ENCODE measurements around the gene CALN1. TPM values are rescaled to one million over a fixed set of nuclear protein-coding genes. Genes with fewer than 3 reads are reported as not detected.
"Not testable (repeated sequence)": the region's sequence is repeated elsewhere in the genome, so short reads cannot be mapped to it uniquely, and the experiment has no call there.

CALN1 gene
- total RNA-seq, 2 experiments from 2014 or later: not detected

- H3K36me3 Mint-ChIP-seq (ENCODE audit: low read depth): no peaks in the 10 kb centered on the region
- no peak overlapping the region for H3K27ac Mint-ChIP-seq
- no peaks in the 10 kb centered on the region for H3K4me1 Mint-ChIP-seq (ENCODE audit: low read depth)
- ChIA-PET CTCF (no interaction called here), POLR2A (no interaction called here)
- no peak overlapping the region for H3K4me3 Mint-ChIP-seq
- H3K9me3 Mint-ChIP-seq (ENCODE audit: insufficient read depth): no peaks in the 10 kb centered on the region
- ATAC-seq (no peak), DNase-seq (no peak)
- no peaks in the 10 kb centered on the region for H3K27me3 Mint-ChIP-seq (ENCODE audit: low read depth)
Observed at GRCh38 chr7:71961283-71961682, 450.9 kb downstream of the CALN1 start.

GRCh38 chr7:71942115-71942514 is 470.0 kb downstream of the CALN1 start:
- Mint-ChIP-seq H3K4me1 (ENCODE audit: low read depth) (no peaks in the 10 kb centered on the region), H3K4me3 (no peak overlapping the region), H3K27me3 (ENCODE audit: low read depth) (no peaks in the 10 kb centered on the region), H3K36me3 (ENCODE audit: low read depth) (no peaks in the 10 kb centered on the region), H3K9me3 (ENCODE audit: insufficient read depth) (peaks cover 13% of the 10 kb centered on the region), H3K27ac (no peak overlapping the region)
- POLR2A ChIA-PET: no interaction called here
- ATAC-seq (no peak), DNase-seq (no peak)
- CTCF ChIA-PET: no interaction called here

GRCh38 chr7:71937840-71938371 is 474.2 kb downstream of the CALN1 start:
- no peak overlapping the region for H3K27ac Mint-ChIP-seq

GRCh38 chr7:71935674-71936073 is 476.5 kb downstream of the CALN1 start:
- no peaks in the 10 kb centered on the region for H3K27me3 Mint-ChIP-seq (ENCODE audit: low read depth)

More at GRCh38 chr7:71937840-71938371, 474.2 kb downstream of the CALN1 start:
- CTCF ChIA-PET: no interaction called here
- no peaks in the 10 kb centered on the region for H3K27me3 Mint-ChIP-seq (ENCODE audit: low read depth)
- POLR2A ChIA-PET: no interaction called here
- no peak overlapping the region for H3K4me3 Mint-ChIP-seq
- ATAC-seq (no peak), DNase-seq (no peak)
- H3K4me1 Mint-ChIP-seq (ENCODE audit: low read depth): no peaks in the 10 kb centered on the region
- peaks cover 17% of the 10 kb centered on the region for H3K9me3 Mint-ChIP-seq (ENCODE audit: insufficient read depth)
- no peaks in the 10 kb centered on the region for H3K36me3 Mint-ChIP-seq (ENCODE audit: low read depth)

GRCh38 chr7:71933426-71933825 is 478.7 kb downstream of the CALN1 start:
- Mint-ChIP-seq H3K36me3 (ENCODE audit: low read depth) (no peaks in the 10 kb centered on the region), H3K27me3 (ENCODE audit: low read depth) (no peaks in the 10 kb centered on the region), H3K4me1 (ENCODE audit: low read depth) (no peaks in the 10 kb centered on the region), H3K9me3 (ENCODE audit: insufficient read depth) (peaks cover 23% of the 10 kb centered on the region), H3K4me3 (no peak overlapping the region), H3K27ac (no peak overlapping the region)
- ChIA-PET POLR2A (no interaction called here), CTCF (no interaction called here)
- ATAC-seq (no peak), DNase-seq (no peak)

More at GRCh38 chr7:71935674-71936073, 476.5 kb downstream of the CALN1 start:
- DNase-seq: no peak
- ChIA-PET POLR2A (no interaction called here), CTCF (no interaction called here)
- ATAC-seq: no peak
- Mint-ChIP-seq H3K4me3 (no peak overlapping the region), H3K27ac (no peak overlapping the region), H3K9me3 (ENCODE audit: insufficient read depth) (peaks cover 13% of the 10 kb centered on the region), H3K4me1 (ENCODE audit: low read depth) (no peaks in the 10 kb centered on the region), H3K36me3 (ENCODE audit: low read depth) (no peaks in the 10 kb centered on the region)

GRCh38 chr7:71925663-71926062 is 486.5 kb downstream of the CALN1 start:
- Mint-ChIP-seq H3K4me3 (no peak overlapping the region), H3K27ac (no peak overlapping the region), H3K27me3 (ENCODE audit: low read depth) (no peaks in the 10 kb centered on the region), H3K36me3 (ENCODE audit: low read depth) (no peaks in the 10 kb centered on the region), H3K4me1 (ENCODE audit: low read depth) (no peaks in the 10 kb centered on the region), H3K9me3 (ENCODE audit: insufficient read depth) (peaks cover 20% of the 10 kb centered on the region)
- POLR2A ChIA-PET: no interaction called here
- ATAC-seq: no peak
- DNase-seq: no peak
- CTCF ChIA-PET: no interaction called here

GRCh38 chr7:71914204-71914603 is 497.9 kb downstream of the CALN1 start:
- CTCF ChIA-PET: not testable (repeated sequence)

GRCh38 chr7:71912476-71912875 is 499.7 kb downstream of the CALN1 start:
- DNase-seq (no peak), ATAC-seq (no peak)
- Mint-ChIP-seq H3K4me1 (ENCODE audit: low read depth) (no peaks in the 10 kb centered on the region), H3K27me3 (ENCODE audit: low read depth) (no peaks in the 10 kb centered on the region), H3K4me3 (no peak overlapping the region), H3K9me3 (ENCODE audit: insufficient read depth) (peaks cover 12% of the 10 kb centered on the region), H3K36me3 (ENCODE audit: low read depth) (no peaks in the 10 kb centered on the region), H3K27ac (no peak overlapping the region)
- ChIA-PET POLR2A (no interaction called here), CTCF (no interaction called here)

More at GRCh38 chr7:71914204-71914603, 497.9 kb downstream of the CALN1 start:
- H3K4me3 Mint-ChIP-seq; ATAC-seq; H3K27ac Mint-ChIP-seq; H3K36me3 Mint-ChIP-seq (ENCODE audit: low read depth); H3K4me1 Mint-ChIP-seq (ENCODE audit: low read depth); H3K27me3 Mint-ChIP-seq (ENCODE audit: low read depth); DNase-seq; POLR2A ChIA-PET: not testable (repeated sequence)
- peaks cover 11% of the 10 kb centered on the region for H3K9me3 Mint-ChIP-seq (ENCODE audit: insufficient read depth)

- no peak overlapping the region for H3K27ac Mint-ChIP-seq
- H3K4me3 Mint-ChIP-seq: no peak overlapping the region
- DNase-seq: no peak
- no peaks in the 10 kb centered on the region for H3K4me1 Mint-ChIP-seq (ENCODE audit: low read depth)
- ChIA-PET POLR2A (no interaction called here), CTCF (no interaction called here)
- peaks cover 9% of the 10 kb centered on the region for H3K9me3 Mint-ChIP-seq (ENCODE audit: insufficient read depth)
- ATAC-seq: no peak
- no peaks in the 10 kb centered on the region for H3K27me3 Mint-ChIP-seq (ENCODE audit: low read depth)
- no peaks in the 10 kb centered on the region for H3K36me3 Mint-ChIP-seq (ENCODE audit: low read depth)
Observed at GRCh38 chr7:71911051-71911450, 501.1 kb downstream of the CALN1 start.

- ChIA-PET POLR2A (no interaction called here), CTCF (no interaction called here)
- H3K36me3 Mint-ChIP-seq (ENCODE audit: low read depth): no peaks in the 10 kb centered on the region
- H3K4me1 Mint-ChIP-seq (ENCODE audit: low read depth): no peaks in the 10 kb centered on the region
- no peak for DNase-seq
- H3K27ac Mint-ChIP-seq: no peak overlapping the region
- H3K27me3 Mint-ChIP-seq (ENCODE audit: low read depth): no peaks in the 10 kb centered on the region
- H3K4me3 Mint-ChIP-seq: no peak overlapping the region
- no peak for ATAC-seq
- H3K9me3 Mint-ChIP-seq (ENCODE audit: insufficient read depth): peaks cover 10% of the 10 kb centered on the region
Observed at GRCh38 chr7:71905821-71906220, 506.3 kb downstream of the CALN1 start.

GRCh38 chr7:71904484-71904883 is 507.7 kb downstream of the CALN1 start:
- ChIA-PET CTCF (no interaction called here), POLR2A (no interaction called here)
- H3K36me3 Mint-ChIP-seq (ENCODE audit: low read depth): no peaks in the 10 kb centered on the region
- ATAC-seq (no peak), DNase-seq (no peak)
- no peak overlapping the region for H3K27ac Mint-ChIP-seq
- no peaks in the 10 kb centered on the region for H3K4me1 Mint-ChIP-seq (ENCODE audit: low read depth)
- peaks cover 10% of the 10 kb centered on the region for H3K9me3 Mint-ChIP-seq (ENCODE audit: insufficient read depth)
- H3K4me3 Mint-ChIP-seq: no peak overlapping the region
- H3K27me3 Mint-ChIP-seq (ENCODE audit: low read depth): no peaks in the 10 kb centered on the region

- H3K27ac Mint-ChIP-seq: no peak overlapping the region
- POLR2A ChIA-PET: no interaction called here
- H3K9me3 Mint-ChIP-seq (ENCODE audit: insufficient read depth): peaks cover 8% of the 10 kb centered on the region
- no peaks in the 10 kb centered on the region for H3K36me3 Mint-ChIP-seq (ENCODE audit: low read depth)
- no peaks in the 10 kb centered on the region for H3K27me3 Mint-ChIP-seq (ENCODE audit: low read depth)
- ATAC-seq (no peak), DNase-seq (no peak)
- CTCF ChIA-PET: no interaction called here
- no peak overlapping the region for H3K4me3 Mint-ChIP-seq
- no peaks in the 10 kb centered on the region for H3K4me1 Mint-ChIP-seq (ENCODE audit: low read depth)
Observed at GRCh38 chr7:71900556-71900955, 511.6 kb downstream of the CALN1 start.

- ChIA-PET CTCF (no interaction called here), POLR2A (no interaction called here)
- DNase-seq (no peak), ATAC-seq (no peak)
- no peak overlapping the region for H3K27ac Mint-ChIP-seq
- no peaks in the 10 kb centered on the region for H3K4me1 Mint-ChIP-seq (ENCODE audit: low read depth)
- no peaks in the 10 kb centered on the region for H3K27me3 Mint-ChIP-seq (ENCODE audit: low read depth)
- H3K4me3 Mint-ChIP-seq: no peak overlapping the region
- H3K9me3 Mint-ChIP-seq (ENCODE audit: insufficient read depth): peaks cover 7% of the 10 kb centered on the region
- H3K36me3 Mint-ChIP-seq (ENCODE audit: low read depth): no peaks in the 10 kb centered on the region
Observed at GRCh38 chr7:71896535-71896934, 515.6 kb downstream of the CALN1 start.

Measured in activated CD8-positive, alpha-beta T cell treated with anti-CD3 and anti-CD28 coated beads, Interleukin-2, amount 10 ng/mL, durations not matched to agents 7 days and 5 days (primary cell).